CD4-positive, alpha-beta T cell treated with Interleukin-15 for 4 hours (primary cell): ENCODE measurements around the gene NXPH2.
"Not testable (repeated sequence)": the region's sequence is repeated elsewhere in the genome, so short reads cannot be mapped to it uniquely, and the experiment has no call there.

Experiments
- DNase-seq: peaks from one replicate; pipeline ENCODE4 v3.0.0-alpha.2; 2020; ENCODE audit warnings: low spot score

NXPH2 gene

DNA sequence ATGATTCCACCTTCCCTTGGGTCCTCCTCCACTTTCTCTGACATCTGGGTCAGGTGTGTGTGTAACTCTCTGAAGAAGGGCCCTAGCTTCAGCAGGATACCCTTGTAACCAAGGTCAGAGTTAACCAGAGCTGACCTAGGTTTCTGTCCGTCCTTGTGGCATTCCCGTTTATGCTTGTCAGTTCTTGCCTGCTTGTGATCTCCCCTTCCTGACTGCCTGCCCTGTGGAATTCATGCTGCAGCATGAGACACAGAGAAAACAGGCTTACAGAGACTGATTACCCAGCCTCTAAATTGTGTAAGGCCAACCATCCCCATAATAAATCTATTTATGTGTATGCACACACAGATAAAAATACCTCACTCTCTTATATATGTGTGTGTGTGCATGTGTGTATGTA is 22.8 kb downstream of the NXPH2 start:
- no peak for DNase-seq

DNA sequence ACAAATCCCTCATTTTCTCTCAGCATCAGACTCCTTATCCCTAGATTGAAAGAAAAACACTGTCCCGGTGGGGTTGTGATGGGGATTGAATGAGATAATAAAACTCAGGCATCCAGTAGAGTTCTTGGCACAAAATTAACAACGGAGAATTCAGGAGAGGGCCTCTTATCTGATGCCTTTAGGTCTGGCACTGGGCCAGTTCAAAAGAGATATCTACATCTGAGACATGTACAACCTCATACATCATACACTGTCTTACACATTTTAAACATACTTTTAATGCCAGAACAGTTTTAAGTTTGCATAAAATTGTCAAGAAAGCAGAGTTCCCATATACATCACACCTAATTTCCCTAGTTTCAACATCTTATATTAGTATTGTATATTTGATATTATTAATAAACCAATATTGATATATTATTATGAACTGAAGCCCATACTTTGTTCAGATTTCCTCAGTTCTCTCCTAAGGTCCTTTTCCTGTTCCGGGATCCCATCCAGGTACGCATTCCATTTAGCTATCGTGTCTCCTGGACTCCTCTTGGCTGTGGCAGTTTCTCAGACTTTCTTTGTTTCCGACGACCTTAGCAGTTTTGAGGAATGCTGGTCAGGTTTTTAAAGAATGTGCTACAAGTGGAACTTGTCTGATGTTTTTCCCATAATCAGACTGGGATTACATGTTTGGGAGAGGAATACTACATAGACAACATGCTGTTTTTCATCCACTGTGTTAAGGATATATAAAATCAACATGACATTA is 27.8 kb downstream of the NXPH2 start:
- DNase-seq = no peak

DNA sequence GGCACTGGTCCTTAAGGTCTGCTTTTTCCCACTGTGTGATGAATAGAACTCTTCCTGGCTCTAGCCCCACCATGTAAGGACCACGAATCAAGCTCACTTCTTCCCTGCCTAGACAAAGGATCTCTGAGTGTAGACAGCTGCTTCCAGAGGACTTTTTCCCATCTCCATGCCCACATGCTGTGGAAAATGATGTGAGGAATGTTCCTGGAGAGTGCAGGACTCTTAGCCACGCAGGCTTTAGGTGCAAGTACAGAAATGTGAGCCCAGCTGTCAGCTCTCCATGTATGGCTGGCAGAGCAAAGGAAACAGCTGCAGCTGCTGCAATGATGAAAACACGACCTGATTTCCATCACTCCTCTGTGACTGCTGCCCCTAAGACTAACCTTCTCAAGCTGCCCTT is 35.5 kb downstream of the NXPH2 start:
- no peak for DNase-seq

DNA sequence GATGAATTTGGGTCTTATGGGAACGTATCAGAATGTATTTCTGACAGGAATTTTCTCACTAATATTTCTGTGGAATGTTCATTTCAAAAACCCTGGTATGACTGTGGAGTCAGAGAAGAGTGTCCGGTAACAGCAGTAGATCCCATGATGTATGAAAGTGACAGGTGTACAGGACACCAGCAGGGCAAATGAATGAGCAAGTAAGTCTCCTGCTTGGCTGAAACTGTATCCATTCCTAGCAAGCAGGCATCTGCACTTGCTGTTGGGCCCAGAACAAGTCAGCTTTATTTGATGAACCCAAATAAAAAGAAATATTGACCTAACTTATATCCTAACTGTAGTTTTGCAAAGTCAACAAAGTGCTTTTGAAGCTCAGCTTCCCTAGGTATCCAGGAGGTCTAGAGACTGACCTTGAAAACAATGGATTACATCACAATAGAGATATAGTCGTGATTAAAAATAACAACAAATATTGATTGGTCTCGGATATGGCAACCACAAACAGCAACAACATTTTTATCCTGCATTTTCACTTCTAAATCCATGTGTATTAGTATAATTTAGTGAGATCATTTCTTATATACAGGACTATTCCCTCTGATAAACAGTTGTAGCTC is 37.6 kb downstream of the NXPH2 start:
- no peak for DNase-seq

DNA sequence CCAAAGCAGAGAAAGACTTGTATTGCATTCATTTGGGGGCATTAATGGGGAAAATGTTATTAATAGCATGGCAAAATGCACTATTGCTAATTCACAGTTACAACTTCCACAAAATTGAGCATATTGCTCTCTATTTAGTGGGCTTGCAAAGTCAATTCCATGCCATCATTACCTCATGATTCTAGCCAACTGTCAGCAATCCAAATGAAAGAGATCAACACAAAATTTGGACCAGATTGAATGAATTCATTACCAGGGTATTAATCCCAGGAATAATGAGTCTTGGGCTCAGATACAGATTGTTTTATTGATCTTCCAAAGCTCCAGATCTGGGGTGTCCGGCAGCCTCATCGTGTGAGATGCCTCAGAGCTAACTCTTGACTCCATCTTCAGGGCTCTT is 38.3 kb downstream of the NXPH2 start:
- no peak for DNase-seq

DNA sequence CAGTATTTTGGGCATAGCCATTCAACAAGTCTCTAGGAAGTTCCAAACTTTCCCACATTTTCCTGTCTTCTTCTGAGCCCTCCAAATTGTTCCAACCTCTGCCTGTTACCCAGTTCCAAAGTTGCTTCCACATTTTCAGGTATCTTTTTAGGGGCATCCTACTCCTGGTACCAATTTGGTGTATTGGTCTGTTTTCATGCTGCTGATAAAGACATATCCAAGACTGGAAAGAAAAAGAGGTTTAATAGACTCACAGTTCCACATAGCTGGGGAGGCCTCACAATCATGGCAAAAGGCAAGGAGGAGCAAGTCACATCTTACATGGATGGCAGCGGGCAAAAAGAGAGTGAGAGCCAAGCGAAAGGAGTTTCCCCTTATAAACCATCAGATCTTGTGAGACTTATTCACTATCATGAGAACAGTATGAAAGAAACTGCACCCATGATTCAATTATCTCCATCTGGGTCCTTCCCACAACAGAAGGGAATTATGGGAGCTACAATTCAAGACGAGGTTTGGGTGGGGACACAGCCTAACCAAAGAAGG is 43.1 kb downstream of the NXPH2 start:
- not testable (repeated sequence) for DNase-seq

DNA sequence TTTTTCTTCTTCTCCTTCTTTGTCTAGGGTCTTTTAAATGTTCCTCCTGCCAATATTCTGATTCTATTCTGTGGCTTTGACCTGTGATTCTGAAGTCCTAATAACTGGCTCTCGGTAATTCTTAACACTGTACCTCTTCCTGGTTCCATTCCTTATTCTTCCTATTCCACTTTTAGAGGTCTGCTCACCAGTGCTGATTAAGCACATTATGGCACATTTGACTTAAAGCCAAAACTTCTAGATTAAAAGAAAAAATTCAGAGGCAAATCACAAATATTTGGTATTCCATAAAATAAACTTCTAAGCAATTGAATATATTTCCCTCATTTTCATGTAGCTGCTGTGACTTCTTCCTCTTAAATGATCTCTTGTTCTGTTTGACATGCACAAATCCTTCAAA is 47.5 kb downstream of the NXPH2 start:
- DNase-seq = no peak

DNA sequence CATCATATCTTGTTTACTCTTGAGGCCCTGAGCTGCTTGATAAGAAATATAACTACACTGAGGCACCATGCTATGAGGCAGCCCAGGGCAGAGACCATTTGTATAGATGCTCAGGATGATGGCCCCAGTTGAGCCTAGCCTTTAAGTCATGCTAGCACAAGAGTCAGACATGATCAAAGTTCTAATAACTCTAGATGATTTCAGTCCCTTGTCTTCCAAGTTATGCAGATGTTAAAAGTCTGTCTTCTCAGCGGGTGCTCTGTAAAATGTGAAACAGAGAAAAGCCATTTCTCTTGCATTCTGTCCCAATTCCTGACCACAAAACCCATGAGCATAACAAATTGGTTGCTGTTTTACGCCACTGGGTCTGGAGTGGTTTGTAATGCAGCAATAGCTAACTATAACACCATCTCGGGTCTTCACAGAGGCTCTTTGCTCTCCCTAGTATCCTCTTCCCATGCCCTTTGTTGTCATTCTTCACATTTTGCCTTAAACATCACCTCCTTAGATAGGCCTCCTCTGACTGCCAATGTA is 49.6 kb downstream of the NXPH2 start:
- no peak for DNase-seq

DNA sequence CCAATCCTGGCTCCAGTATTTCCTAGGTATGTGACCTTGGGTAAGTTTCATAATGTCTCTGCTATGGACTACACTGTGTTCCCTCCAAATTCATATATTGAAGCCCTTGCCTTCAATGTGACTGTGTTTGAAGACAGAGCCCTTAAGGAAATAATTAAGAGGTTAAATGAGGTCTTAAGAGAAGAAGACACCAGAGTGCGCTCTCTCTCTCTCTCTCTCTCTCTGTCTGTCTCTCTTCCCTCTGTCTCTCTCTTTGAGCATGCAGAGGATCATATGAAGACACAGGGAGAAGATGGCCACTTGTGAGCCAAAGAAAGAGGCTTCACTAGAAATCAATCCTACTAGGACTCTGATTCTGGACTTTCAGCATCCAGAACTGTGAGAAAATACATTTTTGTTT is 52.2 kb downstream of the NXPH2 start:
- DNase-seq = no peak

DNA sequence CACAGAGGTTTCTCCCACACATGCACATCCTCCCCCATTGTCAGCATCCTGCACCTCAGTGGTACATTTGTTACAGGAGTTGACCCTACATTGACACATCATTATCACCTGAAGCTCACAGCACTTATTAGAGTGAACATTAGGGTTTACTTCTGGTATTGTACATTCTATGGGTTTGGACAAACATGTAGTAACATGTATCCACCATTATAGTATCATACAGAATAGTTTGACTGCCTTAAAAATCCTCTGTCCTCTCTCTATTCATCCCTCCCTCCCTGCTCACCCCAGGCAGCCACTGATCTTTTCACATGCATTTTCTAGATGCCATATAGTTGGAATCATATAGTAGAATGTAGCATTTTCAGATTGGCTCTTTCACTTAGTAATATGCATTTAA is 53.5 kb downstream of the NXPH2 start:
- DNase-seq = no peak

DNA sequence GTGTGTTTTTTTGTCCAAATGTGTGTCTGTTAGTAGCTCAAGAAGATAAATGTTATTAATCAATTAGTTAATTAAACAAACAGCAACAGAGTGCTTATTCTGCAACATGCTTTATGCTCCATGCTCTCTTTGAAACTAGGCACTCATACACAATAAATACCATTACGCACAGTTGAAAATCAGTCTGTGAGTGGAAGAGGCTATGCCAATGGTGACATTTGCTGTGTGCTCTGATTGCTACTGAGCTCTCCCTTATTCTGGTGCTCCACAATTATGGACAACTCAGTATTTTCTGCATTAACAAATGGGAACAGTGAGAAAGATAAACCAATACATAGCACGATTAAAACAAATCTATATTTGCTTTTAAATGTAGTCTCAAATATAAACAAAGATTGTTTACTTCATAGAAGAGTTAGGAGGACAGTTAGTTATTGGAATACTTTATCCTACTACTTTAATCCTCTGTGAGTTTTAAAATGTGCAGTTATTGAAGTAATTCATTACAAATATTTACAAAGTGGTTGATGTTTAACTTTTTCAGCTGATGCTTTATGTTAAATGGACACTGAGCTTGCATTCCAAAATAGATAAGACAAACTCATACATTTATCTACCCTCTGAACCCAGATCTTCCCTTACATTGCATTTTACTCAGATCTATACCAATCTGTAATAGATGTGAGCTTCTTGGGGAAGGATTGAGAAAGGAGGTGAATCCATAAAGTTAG is 55.3 kb downstream of the NXPH2 start:
- no peak for DNase-seq

DNA sequence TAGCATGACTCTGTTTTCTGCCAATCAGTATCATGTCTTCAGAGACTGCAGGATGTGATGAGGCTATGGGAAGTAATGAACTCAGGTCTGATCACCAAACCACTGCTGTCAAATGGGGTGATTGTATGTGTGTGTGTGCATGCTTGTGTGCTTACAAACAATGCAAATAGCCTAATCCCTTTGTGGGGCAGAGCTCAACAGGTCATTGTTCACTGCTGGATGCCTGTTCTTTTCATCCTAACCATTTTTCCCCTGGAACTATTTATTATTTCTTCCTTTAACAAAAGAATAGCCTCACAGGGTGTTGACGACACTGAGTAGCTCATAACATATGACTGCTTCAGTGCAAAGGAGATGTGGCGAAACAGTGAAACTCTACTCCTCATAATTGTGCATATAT is 55.9 kb downstream of the NXPH2 start:
- DNase-seq = no peak

DNA sequence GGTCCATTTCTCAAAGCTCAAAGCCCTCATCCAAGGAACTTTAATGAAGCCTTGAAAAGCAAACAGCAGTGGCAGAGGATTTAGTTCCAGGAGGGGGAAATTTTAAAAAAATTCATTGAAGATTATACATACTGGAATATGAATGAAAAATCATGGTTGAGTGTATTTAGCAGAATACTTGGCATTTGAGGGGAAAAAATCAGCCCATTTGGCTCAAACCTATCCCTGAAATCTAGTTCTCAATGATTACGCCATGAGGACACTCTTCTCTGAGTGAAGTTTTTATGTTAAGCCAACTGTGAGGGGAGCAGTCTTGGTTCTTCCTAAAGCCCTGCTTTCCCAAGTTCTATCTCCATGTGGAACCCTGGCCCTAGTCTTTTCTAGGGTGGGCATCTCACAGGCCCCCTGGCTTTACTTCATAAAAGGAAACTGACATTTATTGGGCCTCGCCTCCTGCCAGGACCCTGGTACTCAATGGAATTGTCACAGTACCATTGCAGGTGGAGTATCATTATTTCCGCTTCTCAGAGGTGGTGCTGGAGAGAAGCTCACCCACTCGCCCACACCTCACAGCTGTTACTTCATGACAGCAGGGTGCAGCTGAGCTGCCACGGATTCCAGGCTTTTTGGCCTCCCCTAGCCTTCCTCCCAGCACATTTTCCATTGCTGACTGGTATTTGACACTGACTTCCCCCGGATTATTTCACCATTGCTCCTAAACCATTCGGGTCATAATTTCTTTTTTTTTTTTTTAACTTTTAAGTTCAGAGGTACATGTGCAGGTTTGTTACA is 56.8 kb downstream of the NXPH2 start:
- no peak for DNase-seq

DNA sequence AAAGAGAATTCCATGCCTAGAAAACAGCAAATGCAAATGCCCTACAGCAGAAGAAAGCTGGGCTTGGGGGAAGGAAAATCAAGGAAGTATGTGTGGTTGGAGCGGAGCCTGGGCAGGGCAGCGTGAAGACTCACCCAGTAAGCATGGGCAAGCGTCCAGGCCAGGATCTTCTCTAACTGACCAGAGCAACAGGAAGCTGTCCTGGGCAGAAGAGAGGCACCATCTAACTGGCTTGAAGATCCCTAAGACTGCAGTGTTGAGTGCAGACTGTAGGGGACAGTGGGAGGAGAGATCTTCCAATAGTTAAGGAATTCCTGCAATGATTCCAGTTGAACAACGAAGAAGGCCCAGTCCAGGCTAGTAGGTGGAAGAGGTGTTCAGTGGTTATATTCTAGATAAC is 57.9 kb downstream of the NXPH2 start:
- DNase-seq = no peak

DNA sequence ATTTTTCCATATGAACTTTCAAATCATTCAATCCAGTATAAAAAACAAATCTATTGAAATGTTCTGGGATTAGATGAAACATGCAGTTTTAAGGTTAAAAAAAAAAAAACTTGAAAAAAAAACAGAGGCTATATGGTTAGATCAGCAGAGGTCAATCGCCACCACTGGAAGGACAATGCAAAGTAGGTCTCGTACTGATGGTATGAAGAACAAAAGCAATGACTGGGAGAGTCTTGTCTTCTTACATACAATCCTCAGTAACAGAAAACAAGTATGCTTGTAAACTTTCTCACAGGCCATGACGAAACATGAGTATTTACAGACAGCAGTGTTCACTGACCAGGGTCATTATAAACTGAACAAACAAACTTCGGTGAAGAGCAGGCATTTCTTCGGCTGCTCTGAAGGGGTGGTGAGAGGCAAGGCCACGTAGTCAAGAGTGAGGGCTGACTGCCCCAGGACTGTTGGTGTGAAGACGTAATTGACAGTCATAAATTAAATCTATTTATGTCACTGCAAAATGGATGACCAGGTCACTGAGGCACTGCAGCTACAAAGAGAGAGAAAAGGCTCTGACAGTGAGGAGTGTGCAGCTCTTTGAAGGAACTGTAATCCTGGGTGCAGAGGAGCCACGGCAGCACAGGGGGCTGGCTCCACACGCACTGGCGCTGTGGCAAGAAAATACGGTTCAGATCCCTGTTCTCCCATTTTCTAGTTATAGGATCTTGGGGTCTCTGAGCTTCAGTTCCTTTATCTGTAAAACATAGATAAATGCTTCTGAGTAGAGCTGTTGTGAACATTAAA is 60.0 kb downstream of the NXPH2 start:
- no peak for DNase-seq

DNA sequence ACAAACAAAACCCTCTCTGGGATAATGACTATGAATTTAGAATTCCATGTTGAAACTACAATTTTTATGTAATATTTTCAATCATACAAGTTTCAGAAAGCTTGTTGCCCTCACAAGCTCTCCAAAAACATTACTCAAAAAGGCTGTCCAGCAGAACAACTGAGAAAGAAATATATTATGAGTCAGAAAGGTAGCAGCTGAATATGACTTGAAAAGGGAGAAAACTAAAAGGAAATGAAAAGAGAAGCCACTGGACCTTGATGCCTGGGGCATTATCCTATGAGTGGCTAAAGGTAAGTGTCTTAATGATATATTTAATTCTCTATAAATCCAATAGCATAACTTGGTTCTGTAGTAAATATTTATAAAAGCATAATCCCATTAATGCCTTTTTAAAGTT is 61.8 kb downstream of the NXPH2 start:
- no peak for DNase-seq

DNA sequence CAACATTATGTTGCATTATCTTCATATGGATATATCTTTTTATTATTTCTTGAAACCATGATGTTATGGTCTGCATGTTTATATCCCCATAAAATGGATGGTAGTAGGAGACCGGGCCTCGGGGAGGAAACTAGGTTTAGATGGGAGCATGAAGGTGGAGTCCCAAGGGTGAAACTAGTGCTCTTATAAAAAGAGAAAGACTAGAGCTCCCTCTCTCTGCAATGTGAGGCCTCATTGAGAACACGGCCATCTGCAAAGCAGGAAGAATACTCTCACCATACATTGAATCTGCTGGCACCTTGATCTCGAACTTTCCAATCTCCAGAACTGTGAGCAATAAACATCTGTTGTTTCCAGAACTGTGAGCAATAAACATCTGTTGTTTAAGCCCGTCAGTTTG is 64.0 kb downstream of the NXPH2 start:
- DNase-seq = no peak

DNA sequence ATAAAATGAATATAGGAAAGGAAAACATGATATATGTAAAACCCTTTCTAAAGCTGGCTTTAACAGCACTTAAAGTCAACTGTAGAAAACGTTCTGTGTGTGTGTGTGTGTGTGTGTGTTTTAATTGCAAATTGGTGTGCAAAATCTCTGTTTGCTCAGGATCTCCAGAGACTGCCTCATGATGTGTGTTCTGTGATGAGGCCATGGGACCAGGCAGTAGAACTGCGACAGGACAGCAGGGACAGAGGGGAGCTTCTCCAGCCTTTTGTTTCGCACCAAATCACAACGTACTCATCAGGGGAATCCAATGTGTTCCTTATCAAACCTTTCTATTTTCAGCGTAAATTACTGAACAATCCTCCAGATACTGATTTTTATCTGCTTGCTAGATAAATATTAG is 66.7 kb downstream of the NXPH2 start:
- no peak for DNase-seq

DNA sequence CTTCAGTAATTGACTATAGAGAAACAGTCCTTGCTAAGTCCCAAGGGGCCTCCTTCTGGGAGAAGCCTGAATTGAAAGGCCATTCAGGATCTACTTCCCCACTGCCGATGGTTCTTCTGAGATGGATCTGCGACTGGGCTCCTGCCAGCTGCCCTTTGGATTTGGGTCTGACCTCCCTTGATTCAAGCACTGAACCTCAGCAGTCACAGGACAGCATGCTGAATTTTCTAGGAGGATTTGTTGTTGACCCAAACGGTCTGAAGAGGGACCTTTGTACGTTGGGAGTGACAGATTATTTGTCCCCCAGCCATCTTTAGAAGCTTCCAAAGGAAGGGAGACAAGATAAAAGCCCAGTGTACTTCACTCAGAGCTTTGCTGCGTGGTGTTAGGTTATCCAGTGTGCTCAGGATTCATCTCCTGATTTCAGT is 67.1 kb downstream of the NXPH2 start:
- DNase-seq = no peak

DNA sequence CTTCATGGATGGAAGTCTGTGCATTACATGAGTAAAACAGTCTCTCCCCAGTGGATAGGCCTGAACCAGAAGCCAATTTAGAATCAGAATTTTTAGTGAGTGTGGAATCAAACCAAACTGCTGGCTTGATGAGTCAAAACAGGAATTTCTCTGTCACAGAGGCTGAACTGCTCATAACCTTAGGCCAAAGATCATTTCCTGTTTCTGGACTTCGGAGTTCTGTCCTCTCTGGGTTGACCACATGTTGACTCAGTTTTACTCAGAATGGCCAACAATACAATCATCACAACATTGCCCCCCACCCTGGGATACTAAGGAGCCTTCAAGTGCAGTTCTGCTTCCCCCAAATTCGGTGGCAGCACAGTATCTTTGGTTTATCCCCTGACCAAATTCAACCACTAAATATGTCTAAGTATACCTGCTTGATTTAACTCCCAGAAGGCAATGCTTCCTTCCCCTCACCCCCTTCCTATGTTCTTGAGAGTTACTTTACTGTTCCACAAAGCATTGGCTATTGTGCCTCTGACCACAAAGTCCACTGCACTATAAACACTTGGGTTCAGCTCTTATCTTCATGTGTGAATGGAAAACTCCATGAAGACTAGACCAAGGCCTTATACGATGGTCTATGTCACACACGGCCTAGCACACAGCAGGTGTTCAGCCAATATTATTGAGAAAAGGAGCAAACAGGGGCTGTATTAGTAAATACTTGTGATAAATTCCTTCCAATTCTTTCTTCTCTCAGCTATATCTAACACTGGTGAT is 67.8 kb downstream of the NXPH2 start:
- DNase-seq = no peak
